ENCODE measurements around the gene S1PR4. TPM values are rescaled to one million over a fixed set of nuclear protein-coding genes. Genes with fewer than 3 reads are reported as not detected.

Gene S1PR4, protein sequence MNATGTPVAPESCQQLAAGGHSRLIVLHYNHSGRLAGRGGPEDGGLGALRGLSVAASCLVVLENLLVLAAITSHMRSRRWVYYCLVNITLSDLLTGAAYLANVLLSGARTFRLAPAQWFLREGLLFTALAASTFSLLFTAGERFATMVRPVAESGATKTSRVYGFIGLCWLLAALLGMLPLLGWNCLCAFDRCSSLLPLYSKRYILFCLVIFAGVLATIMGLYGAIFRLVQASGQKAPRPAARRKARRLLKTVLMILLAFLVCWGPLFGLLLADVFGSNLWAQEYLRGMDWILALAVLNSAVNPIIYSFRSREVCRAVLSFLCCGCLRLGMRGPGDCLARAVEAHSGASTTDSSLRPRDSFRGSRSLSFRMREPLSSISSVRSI
- total RNA-seq (2016; rRNA removed; fragmentation: Illumina TruSeq; extraction: Trizol) = 0.07 TPM in 1 of 2 replicates, not detected in the other
- not detected in 2 replicates for total RNA-seq (2016; cell fraction: cytosol; rRNA removed; fragmentation: Illumina TruSeq; extraction: Trizol; ENCODE audit: low read depth)
- 0.09 TPM in 1 of 2 replicates, not detected in the other for total RNA-seq (2016; cell fraction: insoluble cytoplasmic fraction; rRNA removed; fragmentation: Illumina TruSeq; extraction: Trizol)
- total RNA-seq (2016; cell fraction: membrane; rRNA removed; fragmentation: Illumina TruSeq; extraction: Trizol) = not detected in 2 replicates
- not detected in 2 replicates for total RNA-seq (2016; cell fraction: nucleus; rRNA removed; fragmentation: Illumina TruSeq; extraction: Trizol)
- polyA plus RNA-seq (2011; rRNA removed) = 0.09 and 0.33 TPM in 2 replicates
- not detected in 2 replicates for polyA plus RNA-seq (2011; cell fraction: cytosol; rRNA removed)
- 1.2 and 1.8 TPM in 2 replicates for polyA plus RNA-seq (2011; cell fraction: nucleus; rRNA removed)
- polyA plus RNA-seq (2012) = not detected in 2 replicates
- polyA plus RNA-seq (2016; cell fraction: cytosol; fragmentation: Illumina TruSeq; extraction: Trizol; ENCODE audit: low read depth) = not detected in 2 replicates
- not detected in 2 replicates for polyA plus RNA-seq (2016; cell fraction: insoluble cytoplasmic fraction; fragmentation: Illumina TruSeq; extraction: Trizol; ENCODE audit: low read depth)
- polyA plus RNA-seq (2016; cell fraction: membrane; fragmentation: Illumina TruSeq; extraction: Trizol; ENCODE audit: low read depth) = not detected in 2 replicates
- 0.29 TPM in 1 of 2 replicates, not detected in the other for polyA plus RNA-seq (2016; cell fraction: nucleus; fragmentation: Illumina TruSeq; extraction: Trizol; ENCODE audit: insufficient read depth, low read depth)
- 0.19 TPM in 1 of 2 replicates, not detected in the other for polyA minus RNA-seq (2011; rRNA and poly(A)+ RNA removed; ENCODE audit: low replicate concordance)
- polyA minus RNA-seq (2011; cell fraction: cytosol; rRNA and poly(A)+ RNA removed) = not detected in 2 replicates
- 0.25 TPM in 1 of 2 replicates, not detected in the other for polyA minus RNA-seq (2011; cell fraction: nucleus; rRNA and poly(A)+ RNA removed)
- percentile 40 among the genes with signal in this experiment for Bru-seq, nascent RNA
- BruChase-seq, experiment 1, labeled RNA remaining after a 6-hour chase = percentile 30 among the genes with signal in this experiment
- percentile 44 among the genes with signal in this experiment for BruChase-seq, experiment 2, labeled RNA remaining after a 2-hour chase
- long read RNA-seq, experiment 1 = 0 reads
- long read RNA-seq, experiment 2, partial matches to known transcripts = 0 of 1 reads
- long read RNA-seq, experiment 2, other reads (novel, unspliced or antisense) = 0 of 1 reads

DNA sequence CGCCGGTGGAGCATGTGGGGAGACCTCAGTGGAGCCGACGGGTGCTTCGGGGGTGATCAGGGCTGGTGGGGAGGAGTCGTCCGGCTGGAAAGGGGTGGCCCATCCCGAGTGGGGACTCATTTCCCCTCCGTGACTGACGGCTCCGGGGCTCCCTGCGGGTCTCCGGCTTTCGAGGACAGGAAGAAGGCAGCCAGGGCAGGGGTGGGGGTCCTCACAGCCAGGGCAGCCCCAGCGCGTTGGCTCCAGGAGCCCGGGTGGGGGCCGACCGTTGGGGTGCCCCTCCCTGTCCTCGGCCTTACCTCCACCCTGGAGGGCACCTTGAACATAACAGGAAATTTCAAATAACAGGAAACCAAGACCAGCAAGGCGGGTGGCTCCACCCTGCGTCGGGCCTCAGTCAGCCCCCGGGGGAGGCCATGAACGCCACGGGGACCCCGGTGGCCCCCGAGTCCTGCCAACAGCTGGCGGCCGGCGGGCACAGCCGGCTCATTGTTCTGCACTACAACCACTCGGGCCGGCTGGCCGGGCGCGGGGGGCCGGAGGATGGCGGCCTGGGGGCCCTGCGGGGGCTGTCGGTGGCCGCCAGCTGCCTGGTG lies at the start of gene S1PR4:
S1PR4 (plus strand) TSS at position 393 of the 596 bp plus-strand sequence; CDS start at position 417, 24 bp downstream.
- BruUV-seq (replicated peaks) = no TSS peak
- POLR2A ChIA-PET = no interaction called here
- DNase-seq (ENCODE audit: low spot score) (no peak), FAIRE-seq (no peak), ATAC-seq (no peak)
- TF ChIP-seq AGO2 (optimal IDR thresholded peaks at IDR 0.05; ENCODE audit: low read depth, low read length) = peak; percentile 1
- TF ChIP-seq, protein P1, sequence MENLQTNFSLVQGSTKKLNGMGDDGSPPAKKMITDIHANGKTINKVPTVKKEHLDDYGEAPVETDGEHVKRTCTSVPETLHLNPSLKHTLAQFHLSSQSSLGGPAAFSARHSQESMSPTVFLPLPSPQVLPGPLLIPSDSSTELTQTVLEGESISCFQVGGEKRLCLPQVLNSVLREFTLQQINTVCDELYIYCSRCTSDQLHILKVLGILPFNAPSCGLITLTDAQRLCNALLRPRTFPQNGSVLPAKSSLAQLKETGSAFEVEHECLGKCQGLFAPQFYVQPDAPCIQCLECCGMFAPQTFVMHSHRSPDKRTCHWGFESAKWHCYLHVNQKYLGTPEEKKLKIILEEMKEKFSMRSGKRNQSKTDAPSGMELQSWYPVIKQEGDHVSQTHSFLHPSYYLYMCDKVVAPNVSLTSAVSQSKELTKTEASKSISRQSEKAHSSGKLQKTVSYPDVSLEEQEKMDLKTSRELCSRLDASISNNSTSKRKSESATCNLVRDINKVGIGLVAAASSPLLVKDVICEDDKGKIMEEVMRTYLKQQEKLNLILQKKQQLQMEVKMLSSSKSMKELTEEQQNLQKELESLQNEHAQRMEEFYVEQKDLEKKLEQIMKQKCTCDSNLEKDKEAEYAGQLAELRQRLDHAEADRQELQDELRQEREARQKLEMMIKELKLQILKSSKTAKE (CRISPR knock-in tag; IDR thresholded peaks at IDR 0.05; ENCODE audit: borderline replicate concordance) = no peak
- Histone ChIP-seq H2AFZ (ENCODE audit: low read length) (no peak within 1 kb of the TSS), H3K36me3 (replicated peaks in 1 of 2; ENCODE audit: control insufficient read depth in 1 of 2, insufficient read depth in 2 of 2, low read length in 2 of 2) (no peaks in the 10 kb centered on the region), H3K9me3 (ENCODE audit: low read length) (no peaks in the 10 kb centered on the region), H3K27ac (ENCODE audit: extremely low read length, insufficient read depth, low read length) (no peak within 1 kb of the TSS), H3K27me3 (ENCODE audit: control insufficient read depth in 1 of 2, insufficient read depth in 2 of 2, low read length in 2 of 2) (no peaks in the 10 kb centered on the region), H4K20me1 (ENCODE audit: insufficient read depth, low read length) (no peaks in the 10 kb centered on the region), H3K79me2 (ENCODE audit: insufficient read depth, low read length) (no peaks in the 10 kb centered on the region), H3K4me3 (replicated peaks in 1 of 3; ENCODE audit: insufficient read depth in 1 of 3, low read depth in 2 of 3, low read length in 3 of 3) (no peak within 1 kb of the TSS), H3K4me1 (ENCODE audit: insufficient read depth, low read length) (peaks cover 15% of the 10 kb centered on the region), H3K9ac (ENCODE audit: insufficient read depth, low read depth, low read length) (no peak within 1 kb of the TSS), H3K4me2 (ENCODE audit: low read depth, low read length) (no peak within 1 kb of the TSS)
- in situ Hi-C loops (cut with HindIII; ENCODE audit: extremely low pct_ligation_motif_present, low pct_unique_long_range_greater_than_20kb) = no loop called here
- WGBS (ENCODE audit: low lambda C conversion rate) = 74% methylated on average over 11 of the region's 42 CpGs
- intact Hi-C loops (cut with micrococcal nuclease; ENCODE audit: unreplicated experiment) = no loop called here
- CTCF ChIA-PET (ENCODE audit: low intra/inter-chr PET ratio, low total read pairs) = no interaction called here

Measured in HepG2 (cell line).